Measurements from ENCODE around the gene SZT2. TPM values are rescaled to one million over a fixed set of nuclear protein-coding genes. Genes with fewer than 3 reads are reported as not detected.

SZT2 gene
- total RNA-seq, 1 experiment from 2014 or later: 28.4 TPM

GRCh38 chr1:43437031-43437973, 47.6 kb downstream of the SZT2 start:
- Mint-ChIP-seq H3K27ac (peak overlapping the region; percentile 18; the same call in 1 of the 2 replicates), H3K4me3 (no peak overlapping the region), H3K27me3 (ENCODE audit: low read depth) (no peaks in the 10 kb centered on the region), H3K4me1 (peaks cover 3% of the 10 kb centered on the region), H3K9me3 (no peaks in the 10 kb centered on the region), H3K36me3 (peaks cover 18% of the 10 kb centered on the region)
- ChIA-PET CTCF (interaction anchor here (0.7 kb wide), 1 partner anchor 611 kb away, joined by 3 read pairs; no protein-coding TSS in a partner anchor), POLR2A (no interaction called here)
- ATAC-seq (no peak; the same call in 1 of the 2 replicates), DNase-seq (ENCODE audit: low spot score) (no peak)
- TF ChIP-seq CDX4 (CRISPR knock-in tag; IDR thresholded peaks at IDR 0.05; ENCODE audit: borderline replicate concordance): no peak
- TF ChIP-seq MAX (CRISPR knock-in tag; IDR thresholded peaks at IDR 0.05): no peak
- TF ChIP-seq GABPB1 (CRISPR knock-in tag; IDR thresholded peaks at IDR 0.05): no peak
- TF ChIP-seq GRHL2 (CRISPR knock-in tag; IDR thresholded peaks at IDR 0.05; ENCODE audit: insufficient replicate concordance, severe bottlenecking): no peak
- no peak for TF ChIP-seq FOXP4 (CRISPR knock-in tag; IDR thresholded peaks at IDR 0.05)

GRCh38 chr1:43438006-43438405, 48.3 kb downstream of the SZT2 start:
- ATAC-seq: no peak
- POLR2A ChIA-PET: no interaction called here

More at GRCh38 chr1:43438006-43438405, 48.3 kb downstream of the SZT2 start:
- TF ChIP-seq PRRX2 (CRISPR knock-in tag; IDR thresholded peaks at IDR 0.05) (no peak), ZNF512 (CRISPR knock-in tag; IDR thresholded peaks at IDR 0.05; ENCODE audit: borderline replicate concordance) (no peak), ZNF263 (CRISPR knock-in tag; IDR thresholded peaks at IDR 0.05; ENCODE audit: low read depth) (no peak), FOXJ3 (CRISPR knock-in tag; IDR thresholded peaks at IDR 0.05; ENCODE audit: borderline replicate concordance) (no peak), ATF2 (CRISPR knock-in tag; IDR thresholded peaks at IDR 0.05; ENCODE audit: borderline replicate concordance, low read depth) (no peak), ERG (CRISPR knock-in tag; IDR thresholded peaks at IDR 0.05) (no peak)
- no peak for DNase-seq (ENCODE audit: low spot score)
- Mint-ChIP-seq H3K4me3 (no peak overlapping the region), H3K27me3 (ENCODE audit: low read depth) (no peaks in the 10 kb centered on the region), H3K36me3 (peaks cover 17% of the 10 kb centered on the region), H3K4me1 (peaks cover 3% of the 10 kb centered on the region), H3K9me3 (no peaks in the 10 kb centered on the region), H3K27ac (no peak overlapping the region)
- CTCF ChIA-PET: interaction anchor here (0.7 kb wide), 1 partner anchor 610 kb away, joined by 3 read pairs; no protein-coding TSS in a partner anchor

All from WTC11 (cell line).